Measurements from ENCODE around the gene GNAZ.

- no peak for TF ChIP-seq POLR2A (IDR thresholded peaks at IDR 0.05)
- no peak for TF ChIP-seq CTCF (IDR thresholded peaks at IDR 0.05)
- no peak for TF ChIP-seq POLR2AphosphoS5 (IDR thresholded peaks at IDR 0.05)
- TF ChIP-seq EP300 (IDR thresholded peaks at IDR 0.05; ENCODE audit: low read depth) = no peak
Measured at GRCh38 chr22:23061471-23062280, 8.6 kb upstream of the GNAZ start.

Data from transverse colon (tissue), 4 donors.